Measurements from ENCODE around the gene RPL28. TPM values are rescaled to one million over a fixed set of nuclear protein-coding genes. Genes with fewer than 3 reads are reported as not detected.

RPL28 gene
- total RNA-seq, 1 donor from 2014 or later: 1,343 TPM

GRCh38 chr19:55442372-55442961 is 56.7 kb downstream of the RPL28 start:
- no peak overlapping the region for H3K4me3 Mint-ChIP-seq (ENCODE audit: unreplicated experiment)
- no peak overlapping the region for H3K27ac Mint-ChIP-seq (ENCODE audit: unreplicated experiment)
- H3K36me3 Mint-ChIP-seq (ENCODE audit: low read depth): peaks cover 3% of the 10 kb centered on the region
- TF ChIP-seq CTCF (IDR thresholded peaks at IDR 0.05): no peak
- H3K27me3 Mint-ChIP-seq (ENCODE audit: low read depth): peaks cover 62% of the 10 kb centered on the region
- DNase-seq (ENCODE audit: low spot score): no peak
- H3K4me1 Mint-ChIP-seq (ENCODE audit: low read depth): peaks cover 14% of the 10 kb centered on the region
- no peaks in the 10 kb centered on the region for H3K9me3 Mint-ChIP-seq (ENCODE audit: low read depth)

GRCh38 chr19:55443045-55443823 is 57.5 kb downstream of the RPL28 start, which contains the start of gene SHISA7:
TSS of gene SHISA7 (minus strand) at chr19:55443300. CDS start at chr19:55442863, 437 bp downstream.
- TF ChIP-seq CTCF (IDR thresholded peaks at IDR 0.05): no peak
- Mint-ChIP-seq H3K36me3 (ENCODE audit: low read depth) (peaks cover 3% of the 10 kb centered on the region), H3K4me3 (ENCODE audit: unreplicated experiment) (no peak within 1 kb of the TSS), H3K4me1 (ENCODE audit: low read depth) (peaks cover 14% of the 10 kb centered on the region), H3K9me3 (ENCODE audit: low read depth) (no peaks in the 10 kb centered on the region), H3K27me3 (ENCODE audit: low read depth) (peaks cover 61% of the 10 kb centered on the region), H3K27ac (ENCODE audit: unreplicated experiment) (no peak within 1 kb of the TSS)
- no peak for DNase-seq (ENCODE audit: low spot score)

GRCh38 chr19:55443824-55444480 is 58.2 kb downstream of the RPL28 start:
- peaks cover 3% of the 10 kb centered on the region for H3K36me3 Mint-ChIP-seq (ENCODE audit: low read depth)
- H3K4me3 Mint-ChIP-seq (ENCODE audit: unreplicated experiment): no peak overlapping the region
- no peak for DNase-seq (ENCODE audit: low spot score)
- no peak for TF ChIP-seq CTCF (IDR thresholded peaks at IDR 0.05)
- H3K27me3 Mint-ChIP-seq (ENCODE audit: low read depth): peaks cover 57% of the 10 kb centered on the region
- no peaks in the 10 kb centered on the region for H3K9me3 Mint-ChIP-seq (ENCODE audit: low read depth)
- peaks cover 14% of the 10 kb centered on the region for H3K4me1 Mint-ChIP-seq (ENCODE audit: low read depth)
- no peak overlapping the region for H3K27ac Mint-ChIP-seq (ENCODE audit: unreplicated experiment)

- H3K27me3 Mint-ChIP-seq (ENCODE audit: low read depth): peaks cover 50% of the 10 kb centered on the region
- no peak overlapping the region for H3K4me3 Mint-ChIP-seq (ENCODE audit: unreplicated experiment)
- TF ChIP-seq CTCF (IDR thresholded peaks at IDR 0.05): no peak
- H3K4me1 Mint-ChIP-seq (ENCODE audit: low read depth): peaks cover 14% of the 10 kb centered on the region
- no peaks in the 10 kb centered on the region for H3K9me3 Mint-ChIP-seq (ENCODE audit: low read depth)
- no peak overlapping the region for H3K27ac Mint-ChIP-seq (ENCODE audit: unreplicated experiment)
- H3K36me3 Mint-ChIP-seq (ENCODE audit: low read depth): peaks cover 3% of the 10 kb centered on the region
- DNase-seq (ENCODE audit: low spot score): no peak
These were observed 58.9 kb downstream of the RPL28 start for GRCh38 chr19:55444646-55445045.

GRCh38 chr19:55446060-55446459 is 60.3 kb downstream of the RPL28 start:
- no peaks in the 10 kb centered on the region for H3K9me3 Mint-ChIP-seq (ENCODE audit: low read depth)
- no peak for DNase-seq (ENCODE audit: low spot score)
- peaks cover 11% of the 10 kb centered on the region for H3K4me1 Mint-ChIP-seq (ENCODE audit: low read depth)
- peaks cover 3% of the 10 kb centered on the region for H3K36me3 Mint-ChIP-seq (ENCODE audit: low read depth)
- H3K27me3 Mint-ChIP-seq (ENCODE audit: low read depth): peaks cover 48% of the 10 kb centered on the region
- no peak overlapping the region for H3K4me3 Mint-ChIP-seq (ENCODE audit: unreplicated experiment)
- no peak for TF ChIP-seq CTCF (IDR thresholded peaks at IDR 0.05)
- no peak overlapping the region for H3K27ac Mint-ChIP-seq (ENCODE audit: unreplicated experiment)
